ENCODE data around the gene UBP1. TPM values are rescaled to one million over a fixed set of nuclear protein-coding genes. Genes with fewer than 3 reads are reported as not detected.

The UBP1 gene
- total and polyA plus RNA-seq, 2 donors (not counting 1 experiment from before 2014, with no cell fraction given): 50.7 to 75.4 TPM

GRCh38 chr3:33403756-33404155 is 36.4 kb downstream of the UBP1 start:
- ChIA-PET POLR2A (no interaction called here), CTCF (interaction anchor here (1.0 kb wide), 1 partner anchor 10 kb away, joined by 3 read pairs; no protein-coding TSS in a partner anchor)
- no peak overlapping the region for H3K4me2 ChIP-seq (replicated peaks; ENCODE audit: low read depth, low read length, poor library complexity, severe bottlenecking)
- no peaks in the 10 kb centered on the region for H3K27me3 ChIP-seq (replicated peaks in 1 of 4; ENCODE audit: control extremely low read depth in 1 of 4, control insufficient read depth in 3 of 4, insufficient read depth in 4 of 4, low read length in 3 of 4)
- H2AFZ ChIP-seq (ENCODE audit: insufficient read depth, low read depth, low read length, poor library complexity, severe bottlenecking): no peak overlapping the region
- Mint-ChIP-seq H3K4me3 (no peak overlapping the region), H3K4me1 (no peaks in the 10 kb centered on the region), H3K27ac (no peak overlapping the region), H3K27me3 (no peaks in the 10 kb centered on the region), H3K9me3 (ENCODE audit: insufficient read depth) (no peaks in the 10 kb centered on the region)
- intact Hi-C loops (cut with micrococcal nuclease): no loop called here
- no peak for ATAC-seq (ENCODE audit: low read depth)
- WGBS (ENCODE audit: insufficient coverage): 100% methylated on average over 2 of the region's 6 CpGs
- no peaks in the 10 kb centered on the region for H3K79me2 ChIP-seq (ENCODE audit: control insufficient read depth, insufficient read depth, low read length)
- H3K9ac ChIP-seq (ENCODE audit: low read length): no peak overlapping the region
- no peaks in the 10 kb centered on the region for H4K20me1 ChIP-seq (ENCODE audit: control insufficient read depth, insufficient read depth, low read length, poor library complexity, severe bottlenecking)
- peaks cover 2 to 86% of the 10 kb centered on the region in 2 experiments for H3K36me3 ChIP-seq (replicated peaks in 1 of 2; ENCODE audit: control extremely low read depth in 1 of 2, control insufficient read depth in 1 of 2, extremely low read depth in 1 of 2, insufficient read depth in 2 of 2, low read length in 1 of 2)
- no peak overlapping the region for H3K4me3 ChIP-seq (ENCODE audit: control extremely low read depth in 1 of 5, extremely low read depth in 1 of 5, insufficient read depth in 1 of 5, low read depth in 2 of 5, low read length in 4 of 5)
- no peak for DNase-seq
- H3K27ac ChIP-seq (ENCODE audit: low read length in 2 of 2): no peak overlapping the region
- H3K4me1 ChIP-seq (ENCODE audit: control insufficient read depth in 2 of 2, insufficient read depth in 2 of 2, low read length in 2 of 2): no peaks in the 10 kb centered on the region
- H3K9me3 ChIP-seq (ENCODE audit: control extremely low read depth in 1 of 3, control insufficient read depth in 2 of 3, insufficient read depth in 1 of 3, low read length in 2 of 3): no peaks in the 10 kb centered on the region
- TF ChIP-seq EZH2 (IDR thresholded peaks at IDR 0.05; ENCODE audit: borderline replicate concordance, insufficient read depth, low read depth, low read length, poor library complexity, severe bottlenecking): no peak
- TF ChIP-seq CTCF (IDR thresholded peaks at IDR 0.05): no peak

GRCh38 chr3:33402936-33403335 is 37.3 kb downstream of the UBP1 start:
- H3K4me2 ChIP-seq (replicated peaks; ENCODE audit: low read depth, low read length, poor library complexity, severe bottlenecking): no peak overlapping the region
- H3K9ac ChIP-seq (ENCODE audit: low read length): no peak overlapping the region
- ATAC-seq (ENCODE audit: low read depth) (no peak), DNase-seq (no peak)
- no peaks in the 10 kb centered on the region for H3K27me3 Mint-ChIP-seq
- H3K36me3 ChIP-seq (replicated peaks in 1 of 2; ENCODE audit: control extremely low read depth in 1 of 2, control insufficient read depth in 1 of 2, extremely low read depth in 1 of 2, insufficient read depth in 2 of 2, low read length in 1 of 2): peaks cover 2 to 86% of the 10 kb centered on the region in 2 experiments
- no peaks in the 10 kb centered on the region for H4K20me1 ChIP-seq (ENCODE audit: control insufficient read depth, insufficient read depth, low read length, poor library complexity, severe bottlenecking)
- H3K27me3 ChIP-seq (replicated peaks in 1 of 4; ENCODE audit: control extremely low read depth in 1 of 4, control insufficient read depth in 3 of 4, insufficient read depth in 4 of 4, low read length in 3 of 4): no peaks in the 10 kb centered on the region
- no peaks in the 10 kb centered on the region for H3K9me3 Mint-ChIP-seq (ENCODE audit: insufficient read depth)
- TF ChIP-seq CTCF (IDR thresholded peaks at IDR 0.05) (no peak), EZH2 (IDR thresholded peaks at IDR 0.05; ENCODE audit: borderline replicate concordance, insufficient read depth, low read depth, low read length, poor library complexity, severe bottlenecking) (no peak)
- intact Hi-C loops (cut with micrococcal nuclease): no loop called here
- H3K27ac Mint-ChIP-seq: no peak overlapping the region
- no peak overlapping the region for H2AFZ ChIP-seq (ENCODE audit: insufficient read depth, low read depth, low read length, poor library complexity, severe bottlenecking)
- H3K79me2 ChIP-seq (ENCODE audit: control insufficient read depth, insufficient read depth, low read length): no peaks in the 10 kb centered on the region
- H3K4me1 Mint-ChIP-seq: no peaks in the 10 kb centered on the region
- 100% methylated on average over 1 of the region's 3 CpGs for WGBS (ENCODE audit: insufficient coverage)
- POLR2A ChIA-PET: no interaction called here
- no peak overlapping the region for H3K4me3 Mint-ChIP-seq
- no peaks in the 10 kb centered on the region for H3K9me3 ChIP-seq (ENCODE audit: control extremely low read depth in 1 of 3, control insufficient read depth in 2 of 3, insufficient read depth in 1 of 3, low read length in 2 of 3)
- CTCF ChIA-PET: no interaction called here
- no peak overlapping the region for H3K27ac ChIP-seq (ENCODE audit: low read length in 2 of 2)
- H3K4me3 ChIP-seq (ENCODE audit: control extremely low read depth in 1 of 5, extremely low read depth in 1 of 5, insufficient read depth in 1 of 5, low read depth in 2 of 5, low read length in 4 of 5): no peak overlapping the region
- no peaks in the 10 kb centered on the region for H3K4me1 ChIP-seq (ENCODE audit: control insufficient read depth in 2 of 2, insufficient read depth in 2 of 2, low read length in 2 of 2)
